ENCODE data around the gene PLXNA1.

PLXNA1 gene

DNA sequence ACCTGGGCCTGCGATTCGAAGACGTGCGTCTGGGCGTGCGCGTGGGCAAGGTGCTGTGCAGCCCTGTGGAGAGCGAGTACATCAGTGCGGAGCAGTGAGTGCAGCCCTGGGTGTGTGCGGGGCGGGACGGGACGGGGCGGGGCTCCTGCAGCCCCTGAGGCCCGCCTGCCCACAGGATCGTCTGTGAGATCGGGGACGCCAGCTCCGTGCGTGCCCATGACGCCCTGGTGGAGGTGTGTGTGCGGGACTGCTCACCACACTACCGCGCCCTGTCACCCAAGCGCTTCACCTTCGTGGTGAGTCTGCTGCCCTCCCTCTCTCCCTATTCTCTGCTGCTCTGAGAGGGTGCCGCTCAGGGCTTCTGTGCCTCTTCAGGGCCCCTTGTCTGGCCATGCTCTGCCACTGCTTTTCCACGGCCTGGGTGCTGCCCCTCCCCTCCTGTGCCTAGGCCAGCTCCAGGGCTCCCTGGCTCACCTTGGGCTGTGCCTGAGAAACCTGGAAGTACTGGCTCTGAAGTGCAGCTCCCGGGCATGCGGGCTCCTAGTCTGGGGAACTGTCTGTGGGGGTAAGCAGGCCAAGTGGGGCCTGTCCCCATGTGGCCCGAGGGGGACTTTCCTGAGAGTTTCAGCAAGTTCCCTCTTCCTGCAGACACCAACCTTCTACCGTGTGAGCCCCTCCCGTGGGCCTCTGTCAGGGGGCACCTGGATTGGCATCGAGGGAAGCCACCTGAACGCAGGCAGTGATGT lies 31.8 kb downstream of the PLXNA1 start:
- Histone ChIP-seq H3K27me3 (no peaks in the 10 kb centered on the region), H3K36me3 (peaks cover 0 to 69% (median 0%) of the 10 kb centered on the region in 11 experiments; a peak in 8 of 22 replicates), H3K27ac (no peak overlapping the region), H3K4me3 (no peak overlapping the region), H3K4me1 (peaks cover 55 to 69% (median 68%) of the 10 kb centered on the region in 10 experiments), H3K9me3 (replicated peaks in 1 of 11) (no peaks in the 10 kb centered on the region), H4K20me1 (peaks cover 16 to 92% (median 46%) of the 10 kb centered on the region in 11 experiments; a peak in 18 of 22 replicates), H3K9ac (peak overlapping the region in 1 of 11 experiments; percentile 10; a peak in 1 of 22 replicates), H3K4me2 (peak overlapping the region; percentile 66 to 89 (median 82))
- no peak for TF ChIP-seq Cebpa-rat (IDR thresholded peaks at IDR 0.05)

GRCh38 chr3:127015282-127016042 lies 32.5 kb downstream of the PLXNA1 start:
- H3K9me3 ChIP-seq (replicated peaks in 1 of 11), result no peaks in the 10 kb centered on the region
- H3K27ac ChIP-seq, result no peak overlapping the region
- TF ChIP-seq Cebpa-rat (IDR thresholded peaks at IDR 0.05), result no peak
- H3K4me1 ChIP-seq, result peaks cover 55 to 62% (median 61%) of the 10 kb centered on the region in 10 experiments
- no peak overlapping the region for H3K4me3 ChIP-seq
- peak overlapping the region in 4 of 11 experiments; percentile 10 to 26 (median 15); a peak in 2 of 22 replicates for H3K9ac ChIP-seq
- H3K4me2 ChIP-seq, result peak overlapping the region; percentile 66 to 89 (median 82)
- H4K20me1 ChIP-seq, result peaks cover 16 to 97% (median 46%) of the 10 kb centered on the region in 11 experiments; a peak in 18 of 22 replicates
- no peaks in the 10 kb centered on the region for H3K27me3 ChIP-seq
- peaks cover 0 to 76% (median 0%) of the 10 kb centered on the region in 11 experiments; a peak in 8 of 22 replicates for H3K36me3 ChIP-seq

DNA sequence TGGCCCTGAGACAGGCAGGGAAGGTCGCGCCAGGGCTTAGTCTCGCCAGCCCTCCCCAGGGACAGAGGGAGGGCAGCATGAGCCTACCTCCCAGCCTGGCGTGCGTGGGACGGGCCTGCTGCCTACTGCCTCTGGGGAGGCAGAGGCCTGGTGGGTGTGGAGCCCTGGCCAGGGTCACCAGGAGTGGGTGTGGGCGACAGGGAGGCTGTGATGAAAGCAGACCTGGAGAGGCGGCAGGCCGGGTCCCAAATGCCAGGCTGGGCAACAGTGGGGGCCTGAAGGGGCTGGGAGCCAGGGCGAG lies 33.1 kb downstream of the PLXNA1 start:
- Histone ChIP-seq H3K9ac (peak overlapping the region in 3 of 11 experiments; percentile 10 to 19 (median 11); a peak in 1 of 22 replicates), H3K4me1 (peaks cover 51 to 57% (median 55%) of the 10 kb centered on the region in 10 experiments), H3K9me3 (replicated peaks in 1 of 11) (no peaks in the 10 kb centered on the region), H3K27ac (no peak overlapping the region), H3K4me2 (peak overlapping the region; percentile 66 to 89 (median 82); a peak in 20 of 22 replicates), H3K4me3 (no peak overlapping the region), H3K27me3 (no peaks in the 10 kb centered on the region), H4K20me1 (peaks cover 16 to 97% (median 46%) of the 10 kb centered on the region in 11 experiments; a peak in 18 of 22 replicates), H3K36me3 (peaks cover 0 to 82% (median 0%) of the 10 kb centered on the region in 11 experiments; a peak in 8 of 22 replicates)
- TF ChIP-seq Cebpa-rat (IDR thresholded peaks at IDR 0.05), result no peak

GRCh38 chr3:127016461-127016860 lies 33.5 kb downstream of the PLXNA1 start:
- peaks cover 0 to 84% (median 0%) of the 10 kb centered on the region in 11 experiments; a peak in 8 of 22 replicates for H3K36me3 ChIP-seq
- peak overlapping the region in 8 of 11 experiments; percentile 66 to 89 (median 82); a peak in 14 of 22 replicates for H3K4me2 ChIP-seq
- no peak overlapping the region for H3K4me3 ChIP-seq
- H3K27me3 ChIP-seq, result no peaks in the 10 kb centered on the region
- H3K9me3 ChIP-seq (replicated peaks in 1 of 11), result no peaks in the 10 kb centered on the region
- peaks cover 46 to 52% (median 51%) of the 10 kb centered on the region in 10 experiments for H3K4me1 ChIP-seq
- no peak overlapping the region for H3K27ac ChIP-seq
- no peak overlapping the region for H3K9ac ChIP-seq
- TF ChIP-seq Cebpa-rat (IDR thresholded peaks at IDR 0.05), result no peak
- H4K20me1 ChIP-seq, result peaks cover 16 to 97% (median 50%) of the 10 kb centered on the region in 11 experiments; a peak in 18 of 22 replicates

DNA sequence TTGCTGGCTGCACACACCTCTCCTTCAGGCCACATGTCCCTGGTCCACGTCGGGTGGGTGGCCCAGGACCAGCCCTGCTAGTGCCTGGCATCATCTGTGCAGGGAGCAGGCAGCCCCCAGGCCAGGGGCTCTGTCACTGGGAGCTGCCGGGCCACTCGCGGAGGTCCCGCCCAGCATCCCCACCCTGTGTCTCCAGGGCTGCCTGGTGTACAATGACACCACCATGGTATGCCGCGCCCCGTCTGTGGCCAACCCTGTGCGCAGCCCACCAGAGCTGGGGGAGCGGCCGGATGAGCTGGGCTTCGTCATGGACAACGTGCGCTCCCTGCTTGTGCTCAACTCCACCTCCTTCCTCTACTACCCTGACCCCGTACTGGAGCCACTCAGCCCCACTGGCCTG lies 34.3 kb downstream of the PLXNA1 start:
- Histone ChIP-seq H3K27ac (no peak overlapping the region), H3K27me3 (no peaks in the 10 kb centered on the region), H3K4me2 (no peak overlapping the region), H3K9ac (no peak overlapping the region), H4K20me1 (peaks cover 16 to 93% (median 50%) of the 10 kb centered on the region in 11 experiments; a peak in 18 of 22 replicates), H3K9me3 (replicated peaks in 1 of 11) (no peaks in the 10 kb centered on the region), H3K4me3 (no peak overlapping the region), H3K36me3 (peaks cover 0 to 84% (median 0%) of the 10 kb centered on the region in 11 experiments; a peak in 8 of 22 replicates), H3K4me1 (peaks cover 38 to 44% (median 43%) of the 10 kb centered on the region in 10 experiments)
- TF ChIP-seq Cebpa-rat (IDR thresholded peaks at IDR 0.05), result no peak

DNA sequence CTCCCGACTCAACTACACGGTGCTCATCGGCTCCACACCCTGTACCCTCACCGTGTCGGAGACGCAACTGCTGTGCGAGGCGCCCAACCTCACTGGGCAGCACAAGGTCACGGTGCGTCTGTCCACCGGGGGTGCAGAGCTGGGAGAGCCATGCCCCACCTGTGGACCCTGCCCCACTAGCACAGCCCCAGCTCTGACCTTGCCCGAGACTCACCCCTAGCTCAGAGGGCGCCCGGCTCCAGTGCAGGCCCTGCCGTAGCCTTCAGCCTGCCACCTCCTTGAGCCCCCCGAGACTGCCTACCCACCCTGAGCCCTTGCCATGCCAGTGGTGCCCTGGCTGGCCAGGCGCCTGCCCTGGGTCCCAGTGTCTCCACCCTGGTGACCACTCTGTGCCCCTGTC lies 34.9 kb downstream of the PLXNA1 start:
- peaks cover 33 to 39% (median 37%) of the 10 kb centered on the region in 10 experiments for H3K4me1 ChIP-seq
- H3K9me3 ChIP-seq (replicated peaks in 1 of 11), result no peaks in the 10 kb centered on the region
- no peak overlapping the region for H3K4me2 ChIP-seq
- no peak overlapping the region for H3K27ac ChIP-seq
- peaks cover 16 to 87% (median 48%) of the 10 kb centered on the region in 11 experiments; a peak in 18 of 22 replicates for H4K20me1 ChIP-seq
- no peaks in the 10 kb centered on the region for H3K27me3 ChIP-seq
- no peak for TF ChIP-seq Cebpa-rat (IDR thresholded peaks at IDR 0.05)
- H3K4me3 ChIP-seq, result no peak overlapping the region
- no peak overlapping the region for H3K9ac ChIP-seq
- H3K36me3 ChIP-seq, result peaks cover 0 to 85% (median 0%) of the 10 kb centered on the region in 11 experiments; a peak in 8 of 22 replicates

DNA sequence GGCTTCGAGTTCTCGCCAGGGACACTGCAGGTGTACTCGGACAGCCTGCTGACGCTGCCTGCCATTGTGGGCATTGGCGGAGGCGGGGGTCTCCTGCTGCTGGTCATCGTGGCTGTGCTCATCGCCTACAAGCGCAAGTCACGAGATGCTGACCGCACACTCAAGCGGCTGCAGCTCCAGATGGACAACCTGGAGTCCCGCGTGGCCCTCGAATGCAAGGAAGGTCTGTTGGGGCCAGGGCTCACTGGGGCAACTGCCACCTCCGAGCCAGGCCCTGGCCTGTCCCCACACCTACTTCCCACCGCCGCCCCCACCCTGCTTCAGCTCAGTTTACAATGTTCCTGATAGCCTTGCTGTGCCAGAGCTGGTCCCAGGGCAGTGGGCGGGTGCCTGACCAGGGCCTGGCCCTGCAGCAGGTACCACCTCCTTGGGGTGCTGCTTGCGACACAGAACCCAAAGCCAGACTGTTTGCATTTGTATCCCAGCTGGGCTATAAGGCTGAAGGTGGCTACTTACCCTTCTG lies 35.5 kb downstream of the PLXNA1 start:
- no peak for TF ChIP-seq Cebpa-rat (IDR thresholded peaks at IDR 0.05)
- peaks cover 0 to 91% (median 0%) of the 10 kb centered on the region in 11 experiments; a peak in 8 of 22 replicates for H3K36me3 ChIP-seq
- H3K27ac ChIP-seq, result no peak overlapping the region
- H3K9ac ChIP-seq, result no peak overlapping the region
- H4K20me1 ChIP-seq, result peaks cover 16 to 85% (median 44%) of the 10 kb centered on the region in 11 experiments; a peak in 18 of 22 replicates
- no peak overlapping the region for H3K4me2 ChIP-seq
- no peak overlapping the region for H3K4me3 ChIP-seq
- H3K9me3 ChIP-seq (replicated peaks in 1 of 11), result no peaks in the 10 kb centered on the region
- peaks cover 27 to 33% (median 31%) of the 10 kb centered on the region in 10 experiments for H3K4me1 ChIP-seq
- H3K27me3 ChIP-seq, result no peaks in the 10 kb centered on the region

DNA sequence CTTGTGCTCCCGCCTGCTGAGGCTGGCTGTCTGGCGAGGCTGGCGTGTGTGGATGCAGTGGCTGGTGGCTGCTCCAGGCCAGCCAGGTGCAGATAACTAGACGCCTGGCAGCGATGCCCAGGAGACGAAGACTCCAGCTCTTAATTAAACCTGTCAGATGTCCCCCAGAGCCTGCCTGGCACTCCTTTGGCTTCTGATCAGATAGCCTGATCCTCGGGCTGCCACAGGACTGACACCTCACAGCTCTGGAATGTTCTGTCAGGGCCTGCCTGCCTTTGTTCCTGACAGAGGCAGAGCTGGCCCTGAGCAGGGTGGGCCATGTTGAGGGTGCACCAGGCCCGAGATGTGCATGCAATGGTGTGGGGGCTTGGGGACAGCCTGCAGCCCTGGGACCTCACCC lies 36.5 kb downstream of the PLXNA1 start:
- Histone ChIP-seq H3K27ac (no peak overlapping the region), H4K20me1 (peaks cover 15 to 86% (median 37%) of the 10 kb centered on the region in 11 experiments; a peak in 18 of 22 replicates), H3K4me2 (no peak overlapping the region), H3K4me3 (no peak overlapping the region), H3K27me3 (no peaks in the 10 kb centered on the region), H3K36me3 (peaks cover 0 to 96% (median 0%) of the 10 kb centered on the region in 11 experiments; a peak in 8 of 22 replicates), H3K9ac (no peak overlapping the region), H3K4me1 (peaks cover 17 to 22% (median 21%) of the 10 kb centered on the region in 10 experiments), H3K9me3 (replicated peaks in 1 of 11) (no peaks in the 10 kb centered on the region)
- TF ChIP-seq Cebpa-rat (IDR thresholded peaks at IDR 0.05), result no peak

Data from BLaER1 treated with 17β-estradiol and CSF1 and Interleukin-3, amounts not matched to agents 10 nM and 100 nM (cell line).